Activated T-cell treated with anti-CD3 and anti-CD28 coated beads, Interleukin-2, amount 50 U/mL, for 72 hours (primary cell): ENCODE measurements around the gene UGT1A1. TPM values are rescaled to one million over a fixed set of nuclear protein-coding genes. Genes with fewer than 3 reads are reported as not detected.

Experiments
- ATAC-seq, 2 donors: fragments of 150-1000 bp; cut with Tn5 transposase; replicated peaks in 1 of 2; 2 replicates each; pipeline ENCODE4 v1.10.0; 2021; ENCODE audit warnings: moderate library complexity in 2 of 2, mild to moderate bottlenecking in 1 of 2
- DNase-seq, 2 donors: peaks; one replicate each; pipeline ENCODE4 v3.0.0; 2021 to 2022; ENCODE audit warnings: mixed read lengths in 1 of 2
- H3K27ac Mint-ChIP-seq: one replicate; pipeline ENCODE4 v1.8.0; 2022; ENCODE audit warnings: mild to moderate bottlenecking, moderate library complexity, mixed read lengths
- H3K27me3 Mint-ChIP-seq: one replicate; pipeline ENCODE4 v1.8.0; 2022; ENCODE audit warnings: low read depth, mixed read lengths
- H3K36me3 Mint-ChIP-seq, 2 donors: one replicate each; pipeline ENCODE4 v1.8.0; 2022; ENCODE audit warnings: mixed read lengths in 2 of 2, mild to moderate bottlenecking in 1 of 2; ENCODE audit not compliant: insufficient read depth in 2 of 2
- H3K4me1 Mint-ChIP-seq: one replicate; pipeline ENCODE4 v1.8.0; 2022; ENCODE audit warnings: low read depth, mixed read lengths
- H3K4me3 Mint-ChIP-seq, 2 donors: one replicate each; pipeline ENCODE4 v1.8.0; 2022; ENCODE audit warnings: mild to moderate bottlenecking in 2 of 2, mixed read lengths in 2 of 2, moderate library complexity in 2 of 2
- H3K9me3 Mint-ChIP-seq, 2 donors: one replicate each; pipeline ENCODE4 v1.8.0; 2022; ENCODE audit warnings: mixed read lengths in 2 of 2
- total RNA-seq, 2 donors: library from RNA; stranded (reverse); gene quantifications; one replicate each; pipeline ENCODE4 v1.2.3, GENCODE V29; 2022

UGT1A1 gene
- total RNA-seq, 2 donors from 2014 or later: not detected

DNA sequence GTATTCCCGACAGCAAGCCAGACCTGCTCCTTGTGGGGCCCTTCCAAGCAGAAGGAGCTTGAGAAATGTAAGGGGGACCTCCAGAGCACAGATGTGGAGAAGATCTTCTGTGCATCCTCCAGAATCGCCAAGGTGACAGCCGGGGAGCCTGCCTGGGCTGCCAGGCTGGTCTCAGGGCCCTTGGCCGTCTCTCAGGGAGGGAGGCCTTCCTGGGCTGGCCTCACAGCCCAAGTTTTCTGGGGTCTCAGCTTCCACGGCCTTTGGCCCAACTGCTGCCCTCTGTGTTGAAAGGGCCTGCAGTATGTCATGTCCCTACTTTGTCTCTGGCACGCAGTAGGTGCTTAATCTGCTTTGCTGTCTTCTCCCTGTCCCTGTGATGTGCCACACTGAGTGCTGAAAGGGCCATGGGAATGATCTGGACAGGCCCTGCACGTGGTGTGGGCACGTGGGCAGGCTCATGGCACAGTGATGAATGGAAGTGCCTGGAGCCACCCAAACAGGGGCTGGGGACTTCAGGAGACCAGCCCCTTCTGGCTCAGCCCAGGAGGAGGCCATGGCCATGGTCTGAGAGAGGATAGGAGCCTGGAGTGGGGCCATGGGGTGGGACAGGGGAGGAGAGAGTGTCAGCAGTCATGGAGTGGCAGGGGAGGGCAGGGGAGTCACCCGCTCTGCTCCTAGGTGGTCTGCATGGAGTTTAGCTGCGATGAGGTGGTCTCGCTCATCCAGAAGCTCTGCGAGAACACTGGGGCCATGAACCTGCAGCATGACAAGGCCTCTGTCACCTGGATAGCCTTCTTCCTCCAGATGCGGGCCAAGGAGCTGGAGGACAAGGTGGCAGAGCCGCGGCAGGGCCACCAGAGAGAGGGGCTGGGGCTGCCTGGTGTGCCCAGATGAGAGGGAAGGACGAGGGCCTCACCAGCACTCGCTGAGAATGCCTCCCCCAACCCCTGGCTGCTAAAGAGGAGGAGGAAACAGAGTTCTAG is 58.9 kb downstream of the UGT1A1 start:
- Mint-ChIP-seq H3K27ac (no peak overlapping the region), H3K27me3 (peaks cover 10% of the 10 kb centered on the region), H3K9me3 (no peaks in the 10 kb centered on the region), H3K4me3 (no peak overlapping the region), H3K4me1 (no peaks in the 10 kb centered on the region), H3K36me3 (no peaks in the 10 kb centered on the region)
- no peak for DNase-seq
- ATAC-seq: no peak

DNA sequence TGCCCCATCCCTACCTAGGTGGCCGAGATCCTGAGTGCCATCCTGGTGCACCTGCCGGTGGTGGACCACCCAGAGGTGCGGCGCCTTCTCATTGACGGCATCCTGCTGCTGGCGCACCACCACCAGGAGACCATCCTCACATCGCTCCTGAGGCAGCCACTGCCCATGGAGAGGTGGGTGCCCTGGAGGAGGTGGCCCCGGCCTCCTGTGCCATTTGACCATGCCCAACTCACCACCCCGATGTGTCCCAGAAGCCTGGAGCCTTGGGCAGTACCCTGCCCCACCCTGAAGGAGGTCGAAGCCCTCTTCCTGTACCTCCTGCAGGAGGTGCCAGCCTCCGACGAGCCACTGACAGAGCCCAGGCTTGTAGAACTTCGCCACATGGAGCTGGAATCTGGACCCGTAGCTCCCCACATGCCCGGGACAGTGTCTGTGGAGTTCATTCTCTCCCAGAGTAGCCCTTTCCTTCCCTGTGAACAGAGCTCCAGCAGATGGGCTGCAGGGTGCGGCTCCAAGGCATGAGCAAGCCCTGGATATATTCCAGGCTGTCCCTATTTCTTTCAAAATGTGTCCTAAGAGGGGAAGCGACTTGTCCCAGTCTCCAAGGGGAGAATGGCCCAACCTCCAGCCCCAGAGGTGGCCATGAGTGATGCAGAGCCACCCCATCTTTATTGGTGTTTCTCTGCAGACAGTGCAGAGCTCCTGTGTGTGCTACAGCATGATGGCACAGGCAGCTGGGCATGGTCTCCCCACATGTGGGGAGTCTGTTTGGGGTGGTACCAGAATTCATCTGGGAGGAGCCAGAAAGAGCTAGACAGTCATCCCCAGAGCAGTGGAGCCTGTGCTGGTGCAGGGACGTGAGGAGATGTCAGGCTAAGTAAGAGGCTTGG is 60.1 kb downstream of the UGT1A1 start:
- Mint-ChIP-seq H3K9me3 (no peaks in the 10 kb centered on the region), H3K4me1 (no peaks in the 10 kb centered on the region), H3K27me3 (peaks cover 9% of the 10 kb centered on the region), H3K4me3 (no peak overlapping the region), H3K36me3 (no peaks in the 10 kb centered on the region), H3K27ac (no peak overlapping the region)
- ATAC-seq: no peak
- no peak for DNase-seq

DNA sequence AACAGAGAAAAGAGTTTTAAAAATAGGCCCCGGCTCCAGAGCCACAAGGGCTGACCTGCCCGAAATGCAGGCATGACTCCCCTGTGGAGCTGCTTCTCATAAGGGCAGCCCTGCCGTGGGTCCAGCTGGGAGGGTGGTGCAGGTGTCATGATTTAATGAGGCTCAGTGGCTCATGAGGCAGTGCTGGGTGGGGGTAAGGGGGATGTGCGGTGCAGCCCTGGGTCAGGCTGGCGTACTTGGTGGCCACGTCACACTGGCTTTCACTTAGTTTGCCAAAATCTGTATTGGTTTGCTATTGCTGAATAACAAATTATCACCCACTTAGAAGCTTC is 60.7 kb downstream of the UGT1A1 start:
- H3K27me3 Mint-ChIP-seq: peaks cover 2% of the 10 kb centered on the region

DNA sequence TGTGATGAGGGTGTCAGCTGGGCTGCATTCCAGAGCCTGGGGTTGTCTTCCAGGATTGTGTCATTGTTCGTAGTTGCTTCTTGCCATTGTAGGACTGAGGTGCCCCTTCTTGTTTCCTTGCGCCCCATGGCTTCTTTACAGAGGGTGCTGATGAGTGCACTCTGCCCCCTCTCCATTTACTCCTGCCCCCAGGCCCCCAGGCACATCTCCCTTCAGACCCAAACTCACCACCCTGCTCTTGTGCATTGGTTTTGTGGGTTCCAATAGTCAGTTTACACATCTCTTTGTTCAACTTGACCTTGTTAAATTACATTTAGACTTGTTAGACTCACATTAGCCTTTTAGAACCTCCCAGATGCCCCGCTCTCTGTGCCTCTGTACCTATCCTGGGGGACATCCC is 61.1 kb downstream of the UGT1A1 start:
- no peaks in the 10 kb centered on the region for H3K27me3 Mint-ChIP-seq
- H3K4me1 Mint-ChIP-seq: no peaks in the 10 kb centered on the region
- no peaks in the 10 kb centered on the region for H3K9me3 Mint-ChIP-seq
- no peak for ATAC-seq
- H3K27ac Mint-ChIP-seq: no peak overlapping the region
- no peaks in the 10 kb centered on the region for H3K36me3 Mint-ChIP-seq
- no peak for DNase-seq
- H3K4me3 Mint-ChIP-seq: no peak overlapping the region

More for the DNA sequence above, 60.7 kb downstream of the UGT1A1 start:
- Mint-ChIP-seq H3K27ac (no peak overlapping the region), H3K4me1 (no peaks in the 10 kb centered on the region), H3K36me3 (no peaks in the 10 kb centered on the region), H3K4me3 (no peak overlapping the region), H3K9me3 (no peaks in the 10 kb centered on the region)
- no peak for ATAC-seq
- no peak for DNase-seq

DNA sequence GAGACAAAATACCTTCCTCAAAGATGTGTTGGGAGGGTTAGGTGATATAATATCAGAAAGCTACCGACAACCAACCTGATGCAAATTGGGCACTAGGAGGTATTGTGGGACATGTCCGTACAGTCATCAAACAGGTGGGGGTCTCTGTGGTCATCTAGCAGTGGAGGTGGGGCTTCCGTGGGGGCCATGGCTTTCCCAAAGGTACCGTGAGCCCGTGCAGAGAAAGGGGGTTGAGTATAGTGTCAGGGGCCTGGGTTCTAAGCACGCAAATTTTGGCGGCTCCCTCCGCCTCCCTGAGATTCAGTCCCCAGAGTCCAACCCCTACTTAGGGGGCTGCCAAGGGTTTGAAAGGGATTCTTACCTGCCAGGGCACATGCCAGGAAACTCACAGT is 61.6 kb downstream of the UGT1A1 start:
- DNase-seq: no peak
- no peak for ATAC-seq
- Mint-ChIP-seq H3K9me3 (no peaks in the 10 kb centered on the region), H3K27ac (no peak overlapping the region), H3K27me3 (no peaks in the 10 kb centered on the region), H3K4me3 (no peak overlapping the region), H3K36me3 (no peaks in the 10 kb centered on the region), H3K4me1 (no peaks in the 10 kb centered on the region)

GRCh38 chr2:233822101-233822771 is 62.2 kb downstream of the UGT1A1 start:
- Mint-ChIP-seq H3K27ac (no peak overlapping the region), H3K36me3 (no peaks in the 10 kb centered on the region), H3K4me1 (no peaks in the 10 kb centered on the region), H3K4me3 (no peak overlapping the region), H3K27me3 (no peaks in the 10 kb centered on the region), H3K9me3 (no peaks in the 10 kb centered on the region)
- DNase-seq (no peak), ATAC-seq (no peak)

Other genes with a start within 250 kb of the UGT1A1 start
- 10 to 100 TPM; 14.7 to 19.6 TPM for gene USP40, start 193.5 kb upstream of the UGT1A1 start, total RNA-seq
- gene UGT1A8, start 142.6 kb upstream of the UGT1A1 start, total RNA-seq: not detected
- gene UGT1A10, start 123.8 kb upstream of the UGT1A1 start, total RNA-seq: not detected
- not detected for gene UGT1A9, start 88.4 kb upstream of the UGT1A1 start, total RNA-seq
- not detected for gene UGT1A7, start 78.4 kb upstream of the UGT1A1 start, total RNA-seq
- gene UGT1A6, start 67.4 kb upstream of the UGT1A1 start, total RNA-seq: not detected
- gene UGT1A5, start 47.4 kb upstream of the UGT1A1 start, total RNA-seq: not detected
- gene UGT1A4, start 41.5 kb upstream of the UGT1A1 start, total RNA-seq: not detected
- gene UGT1A3, start 31.2 kb upstream of the UGT1A1 start, total RNA-seq: not detected
- gene MROH2A, start 18.1 kb downstream of the UGT1A1 start, total RNA-seq: not detected
- 10 to 100 TPM; 84.3 to 93.5 TPM for gene HJURP, start 94.3 kb downstream of the UGT1A1 start, total RNA-seq
- not detected for gene TRPM8, start 157.1 kb downstream of the UGT1A1 start, total RNA-seq